ENCODE measurements around the gene ZFP91.
A peak's percentile ranks its signal among the peaks of the same experiment; 100 is the strongest.

The ZFP91 gene

DNA sequence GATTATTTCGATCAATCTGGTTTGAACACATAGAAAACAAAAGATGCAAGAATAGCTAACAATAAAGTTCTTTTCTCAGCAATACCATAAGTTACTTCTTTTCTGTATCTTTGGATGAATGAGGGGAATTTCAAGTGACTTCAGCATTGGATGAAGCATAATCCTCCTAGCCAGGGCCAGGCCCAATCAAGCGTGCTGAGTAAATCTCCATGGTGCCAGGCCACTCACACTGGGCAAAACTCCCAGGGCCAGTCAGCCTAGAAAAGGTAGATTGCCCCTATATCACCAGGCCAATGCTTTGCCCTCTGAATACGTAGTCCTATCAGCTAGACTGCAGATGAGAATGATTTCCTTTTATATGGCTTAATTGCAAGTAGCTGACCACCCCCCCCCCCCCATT lies 49.6 kb downstream of the ZFP91 start:
- ChIA-PET CTCF (interaction anchor here (0.7 to 2.3 kb wide), 2 partner anchors 8 to 61 kb away, joined by 4 to 10 read pairs; no protein-coding TSS in a partner anchor), POLR2A (interaction anchor here (1.0 kb wide), 1 partner anchor 51 kb away, joined by 3 read pairs; no protein-coding TSS in a partner anchor)
- TF ChIP-seq FOXA1 (IDR thresholded peaks at IDR 0.05), result no peak
- no peak for TF ChIP-seq SP1 (IDR thresholded peaks at IDR 0.05)
- no peak for TF ChIP-seq FOXK2 (IDR thresholded peaks at IDR 0.05)
- no peak for TF ChIP-seq ZNF384 (IDR thresholded peaks at IDR 0.05)
- TF ChIP-seq L3MBTL2 (conservative IDR thresholded peaks at IDR 0.05), result no peak
- TF ChIP-seq HDGF (IDR thresholded peaks at IDR 0.05; ENCODE audit: borderline replicate concordance), result no peak
- TF ChIP-seq LEF1 (IDR thresholded peaks at IDR 0.05; ENCODE audit: borderline replicate concordance), result no peak
- TF ChIP-seq NFRKB (IDR thresholded peaks at IDR 0.05), result no peak
- no peak for DNase-seq (ENCODE audit: extremely low spot score)

DNA sequence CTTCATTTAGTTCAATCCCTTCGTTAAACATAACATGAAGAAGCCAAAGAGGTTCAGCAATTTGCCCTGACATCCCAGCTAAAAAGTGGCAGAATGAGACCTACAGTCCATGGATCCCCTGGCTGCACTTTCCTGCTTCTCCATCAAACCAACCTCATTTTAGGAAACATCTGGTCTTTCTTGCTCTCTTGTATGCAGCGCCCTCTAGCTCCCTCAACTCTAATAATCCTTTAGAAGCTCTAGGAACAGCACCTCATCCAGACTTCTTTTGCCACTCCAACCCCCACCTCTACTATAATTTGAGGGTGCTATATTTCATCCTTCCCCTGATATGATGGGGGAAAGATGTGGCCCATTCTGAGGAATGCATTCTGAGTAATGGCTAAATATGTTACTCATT lies 51.0 kb downstream of the ZFP91 start:
- TF ChIP-seq FOXK2 (IDR thresholded peaks at IDR 0.05), result no peak
- no peak for TF ChIP-seq ELF4 (IDR thresholded peaks at IDR 0.05)
- no peak for TF ChIP-seq SUZ12 (IDR thresholded peaks at IDR 0.05)
- TF ChIP-seq SP1 (IDR thresholded peaks at IDR 0.05), result no peak
- TF ChIP-seq, protein P1, sequence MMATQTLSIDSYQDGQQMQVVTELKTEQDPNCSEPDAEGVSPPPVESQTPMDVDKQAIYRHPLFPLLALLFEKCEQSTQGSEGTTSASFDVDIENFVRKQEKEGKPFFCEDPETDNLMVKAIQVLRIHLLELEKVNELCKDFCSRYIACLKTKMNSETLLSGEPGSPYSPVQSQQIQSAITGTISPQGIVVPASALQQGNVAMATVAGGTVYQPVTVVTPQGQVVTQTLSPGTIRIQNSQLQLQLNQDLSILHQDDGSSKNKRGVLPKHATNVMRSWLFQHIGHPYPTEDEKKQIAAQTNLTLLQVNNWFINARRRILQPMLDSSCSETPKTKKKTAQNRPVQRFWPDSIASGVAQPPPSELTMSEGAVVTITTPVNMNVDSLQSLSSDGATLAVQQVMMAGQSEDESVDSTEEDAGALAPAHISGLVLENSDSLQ (IDR thresholded peaks at IDR 0.05), result no peak
- ChIA-PET CTCF (interaction anchor here (0.7 to 2.3 kb wide), 5 partner anchors 10 to 506 kb away, joined by 3 to 10 read pairs (median 4); no protein-coding TSS in a partner anchor), POLR2A (interaction anchor here (0.7 kb wide), 1 partner anchor 52 kb away, joined by 3 read pairs; no protein-coding TSS in a partner anchor)
- DNase-seq (ENCODE audit: extremely low spot score), result peak; percentile 34

DNA sequence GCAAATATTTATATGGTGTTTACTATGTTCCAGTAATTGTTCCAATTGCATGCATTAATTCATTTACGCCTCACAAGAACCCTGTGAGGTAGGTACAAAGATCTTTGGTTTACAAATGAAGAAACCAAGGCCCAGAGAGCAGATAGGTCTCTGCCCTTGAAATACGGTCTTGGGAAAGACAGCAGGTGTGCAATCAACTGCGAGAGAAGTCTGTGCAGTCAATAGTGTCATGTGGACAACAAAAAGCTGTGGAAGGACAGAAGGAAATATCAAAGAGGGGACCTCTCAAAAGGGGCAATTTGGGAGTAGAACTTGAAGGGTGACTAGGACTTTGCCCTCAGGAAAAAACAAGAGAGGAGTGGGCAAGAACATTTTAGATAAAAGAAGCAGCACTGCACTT lies 52.5 kb downstream of the ZFP91 start:
- no peak for TF ChIP-seq NFRKB (IDR thresholded peaks at IDR 0.05)
- no peak for TF ChIP-seq ARNT (IDR thresholded peaks at IDR 0.05)
- no peak for TF ChIP-seq L3MBTL2 (conservative IDR thresholded peaks at IDR 0.05)
- no peak for TF ChIP-seq FOXK2 (IDR thresholded peaks at IDR 0.05)
- TF ChIP-seq ELF4 (IDR thresholded peaks at IDR 0.05), result no peak
- no peak for TF ChIP-seq TARDBP (IDR thresholded peaks at IDR 0.05)
- no peak for TF ChIP-seq LEF1 (IDR thresholded peaks at IDR 0.05; ENCODE audit: borderline replicate concordance)
- no peak for TF ChIP-seq FOXM1 (IDR thresholded peaks at IDR 0.05; ENCODE audit: borderline replicate concordance)
- TF ChIP-seq SP1 (IDR thresholded peaks at IDR 0.05), result no peak
- DNase-seq (ENCODE audit: extremely low spot score), result no peak
- POLR2A ChIA-PET, result no interaction called here
- CTCF ChIA-PET, result interaction anchor here (0.7 kb wide), 1 partner anchor 64 kb away, joined by 3 read pairs; no protein-coding TSS in a partner anchor

DNA sequence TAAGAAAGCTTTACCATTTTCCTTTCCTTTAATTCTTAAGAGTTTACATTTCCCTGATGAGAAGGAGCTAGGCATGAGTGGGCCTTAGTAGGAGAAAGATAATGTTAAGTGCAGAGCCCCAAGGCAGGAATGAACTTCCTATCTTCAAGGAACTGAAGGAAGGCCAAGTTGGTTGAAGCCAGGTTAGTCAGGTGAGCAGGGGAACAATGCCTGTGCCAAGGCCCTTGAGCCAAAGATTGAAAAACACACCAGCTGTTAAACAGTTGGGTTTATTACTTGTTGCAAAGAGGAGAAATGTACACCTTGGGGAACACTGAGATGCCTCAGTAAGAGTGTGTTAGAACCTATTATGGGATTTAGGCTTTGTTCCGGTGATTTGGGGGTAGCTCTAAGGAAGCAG lies 53.6 kb downstream of the ZFP91 start:
- POLR2A ChIA-PET, result no interaction called here
- no peak for TF ChIP-seq SUZ12 (IDR thresholded peaks at IDR 0.05)
- TF ChIP-seq ARNT (IDR thresholded peaks at IDR 0.05), result no peak
- TF ChIP-seq L3MBTL2 (conservative IDR thresholded peaks at IDR 0.05), result no peak
- TF ChIP-seq ZNF384 (IDR thresholded peaks at IDR 0.05), result no peak
- no peak for TF ChIP-seq ELF4 (IDR thresholded peaks at IDR 0.05)
- no peak for DNase-seq (ENCODE audit: extremely low spot score)
- CTCF ChIA-PET, result interaction anchor here (1.2 kb wide), 1 partner anchor 22 kb away, joined by 3 read pairs; no protein-coding TSS in a partner anchor

DNA sequence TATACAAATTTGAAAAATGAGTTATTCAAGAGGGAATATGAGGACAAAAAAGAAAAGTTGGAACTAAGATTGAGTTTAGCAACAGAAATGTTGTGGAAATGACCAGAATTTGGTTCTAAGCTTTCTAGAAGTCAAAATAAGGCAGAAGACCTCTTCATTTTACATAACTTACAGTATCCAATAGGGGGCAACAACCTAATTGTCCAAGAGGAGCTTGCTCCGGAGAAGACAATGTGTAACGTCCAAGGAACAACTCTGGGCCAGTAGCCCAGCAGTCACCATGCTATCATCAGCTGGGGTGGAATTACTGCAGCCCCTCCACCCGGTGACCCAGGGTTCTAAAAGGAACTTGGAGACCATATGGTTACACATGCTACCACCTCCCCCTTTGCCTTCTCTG lies 57.7 kb downstream of the ZFP91 start:
- TF ChIP-seq NFRKB (IDR thresholded peaks at IDR 0.05), result no peak
- no peak for TF ChIP-seq BHLHE40 (IDR thresholded peaks at IDR 0.05; ENCODE audit: borderline replicate concordance)
- TF ChIP-seq CTBP1 (IDR thresholded peaks at IDR 0.05; ENCODE audit: borderline replicate concordance), result no peak
- no peak for TF ChIP-seq SUZ12 (IDR thresholded peaks at IDR 0.05)
- TF ChIP-seq SP1 (IDR thresholded peaks at IDR 0.05), result no peak
- TF ChIP-seq TARDBP (IDR thresholded peaks at IDR 0.05), result no peak
- no peak for TF ChIP-seq ELF4 (IDR thresholded peaks at IDR 0.05)
- no peak for TF ChIP-seq FOXM1 (IDR thresholded peaks at IDR 0.05; ENCODE audit: borderline replicate concordance)
- TF ChIP-seq, protein P1 (IDR thresholded peaks at IDR 0.05), result no peak
- TF ChIP-seq ARNT (IDR thresholded peaks at IDR 0.05), result no peak
- TF ChIP-seq L3MBTL2 (conservative IDR thresholded peaks at IDR 0.05), result no peak
- no peak for TF ChIP-seq HDGF (IDR thresholded peaks at IDR 0.05; ENCODE audit: borderline replicate concordance)
- no peak for TF ChIP-seq FOXA1 (IDR thresholded peaks at IDR 0.05)
- no peak for TF ChIP-seq LEF1 (IDR thresholded peaks at IDR 0.05; ENCODE audit: borderline replicate concordance)
- TF ChIP-seq FOXK2 (IDR thresholded peaks at IDR 0.05), result no peak
- POLR2A ChIA-PET, result no interaction called here
- no peak for DNase-seq (ENCODE audit: extremely low spot score)
- CTCF ChIA-PET, result interaction anchor here (0.5 to 1.3 kb wide), 3 partner anchors 8 to 19 kb away, joined by 3 to 4 read pairs (median 3); no protein-coding TSS in a partner anchor

DNA sequence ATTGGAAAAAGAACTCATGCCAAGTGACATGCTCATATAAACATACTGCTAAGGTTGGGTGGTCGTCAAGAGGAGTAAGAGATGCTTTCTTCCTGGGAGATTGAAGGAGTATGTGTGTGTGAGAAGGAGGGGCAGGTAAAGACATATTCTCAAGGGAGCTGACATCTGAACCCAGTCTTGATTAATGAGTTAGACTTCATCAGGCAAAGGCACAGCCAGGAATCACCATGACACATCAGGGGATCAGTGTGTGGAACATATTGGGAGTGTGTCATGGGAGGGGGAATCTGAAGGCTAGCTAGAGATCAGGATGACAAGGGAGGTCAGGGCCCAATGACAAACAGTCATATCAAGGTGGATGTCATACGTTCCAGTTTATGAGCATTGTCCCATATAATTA lies 58.5 kb downstream of the ZFP91 start:
- no peak for DNase-seq (ENCODE audit: extremely low spot score)
- ChIA-PET POLR2A (no interaction called here), CTCF (interaction anchor here (0.6 to 1.3 kb wide), 3 partner anchors 8 to 499 kb away, joined by 3 to 4 read pairs (median 3); no protein-coding TSS in a partner anchor)
- TF ChIP-seq, protein P1 (IDR thresholded peaks at IDR 0.05), result 0 out of 2 replicates have a peak, but pooled peaks have one; percentile 11
- TF ChIP-seq BHLHE40 (IDR thresholded peaks at IDR 0.05; ENCODE audit: borderline replicate concordance), result no peak

DNA sequence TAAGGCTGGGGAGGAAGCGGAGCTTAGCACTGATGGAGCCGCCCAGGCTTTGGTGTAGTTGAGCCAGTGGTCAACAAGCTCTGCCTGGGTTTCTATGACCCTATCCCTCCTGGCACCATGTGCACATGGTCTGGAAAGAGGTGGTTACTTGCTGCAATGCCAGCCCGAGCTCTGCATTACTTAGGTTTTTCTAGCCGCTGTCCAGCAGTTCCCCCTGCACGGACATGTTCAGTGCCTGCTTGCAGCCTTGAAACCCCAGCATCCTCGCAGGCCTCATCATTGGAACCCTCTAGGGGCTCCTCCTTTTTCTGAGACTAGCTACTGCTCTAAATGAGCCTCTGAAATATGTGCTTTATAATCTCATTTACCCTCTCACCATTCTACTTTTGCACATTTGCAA lies 60.2 kb downstream of the ZFP91 start:
- TF ChIP-seq ELF4 (IDR thresholded peaks at IDR 0.05), result no peak
- no peak for TF ChIP-seq NFRKB (IDR thresholded peaks at IDR 0.05)
- TF ChIP-seq ARNT (IDR thresholded peaks at IDR 0.05), result no peak
- no peak for TF ChIP-seq SP1 (IDR thresholded peaks at IDR 0.05)
- TF ChIP-seq FOXA1 (IDR thresholded peaks at IDR 0.05), result no peak
- POLR2A ChIA-PET, result no interaction called here
- DNase-seq (ENCODE audit: extremely low spot score), result no peak
- CTCF ChIA-PET, result interaction anchor here (1.7 kb wide), 1 partner anchor 9 kb away, joined by 7 read pairs; no protein-coding TSS in a partner anchor
